GM12801 (cell line): Measurements from ENCODE around the gene RPL29.

Experiments
- TF ChIP-seq, protein P1 (sequence below): IDR thresholded peaks from one replicate; pipeline ENCODE4 v1.5.1; 2011; ENCODE audit warnings: control low read depth; ENCODE audit not compliant: insufficient read length; ENCODE audit errors: extremely low read depth

RPL29 gene

DNA sequence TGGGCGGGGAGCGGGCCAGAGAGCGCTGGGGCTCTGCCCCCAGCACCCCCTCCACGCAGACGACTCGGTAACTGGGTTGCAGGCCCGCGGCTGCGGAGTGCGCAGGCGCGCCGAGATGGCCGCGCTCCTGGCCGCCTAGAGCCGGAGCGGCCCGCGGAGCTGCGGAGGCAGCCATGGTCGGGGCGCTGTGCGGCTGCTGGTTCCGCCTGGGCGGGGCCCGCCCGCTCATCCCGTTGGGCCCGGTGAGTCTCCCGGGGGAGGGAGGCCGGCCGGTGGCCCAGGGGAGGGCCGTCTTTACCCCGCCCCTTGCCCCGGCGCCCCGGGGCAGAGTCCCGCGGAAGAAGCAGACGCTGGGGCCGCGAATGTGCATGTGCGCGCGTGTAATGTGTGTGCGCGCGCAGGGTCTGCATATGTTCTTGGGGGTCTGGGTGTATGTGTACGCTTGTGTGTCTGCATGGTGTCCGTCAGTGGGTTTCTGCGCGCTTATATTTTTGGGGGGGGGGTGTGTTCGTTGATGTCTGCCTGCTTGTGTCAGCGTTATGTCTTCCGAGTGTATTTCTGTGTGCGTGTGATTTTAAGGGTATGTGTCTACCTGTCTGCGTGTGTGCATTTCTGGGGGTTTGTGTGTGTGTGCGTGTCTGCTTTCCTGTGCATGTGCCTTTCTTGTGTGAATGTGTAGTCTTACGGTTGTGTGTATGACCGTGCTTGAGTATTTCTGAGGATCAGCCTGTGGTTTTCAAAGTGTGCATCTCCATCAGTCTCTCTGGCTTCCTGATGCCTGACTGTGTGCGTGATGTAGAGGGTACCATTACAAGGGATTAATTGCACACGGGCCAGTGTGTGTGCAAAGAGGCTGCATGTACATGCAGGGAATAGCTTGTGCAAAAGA, 20.5 kb downstream of the RPL29 start, which contains the start of gene ABHD14A:
ABHD14A (plus strand) TSS at position 102 of the 889 bp plus-strand sequence; CDS start at position 174, 72 bp downstream.
- TF ChIP-seq, protein P1, sequence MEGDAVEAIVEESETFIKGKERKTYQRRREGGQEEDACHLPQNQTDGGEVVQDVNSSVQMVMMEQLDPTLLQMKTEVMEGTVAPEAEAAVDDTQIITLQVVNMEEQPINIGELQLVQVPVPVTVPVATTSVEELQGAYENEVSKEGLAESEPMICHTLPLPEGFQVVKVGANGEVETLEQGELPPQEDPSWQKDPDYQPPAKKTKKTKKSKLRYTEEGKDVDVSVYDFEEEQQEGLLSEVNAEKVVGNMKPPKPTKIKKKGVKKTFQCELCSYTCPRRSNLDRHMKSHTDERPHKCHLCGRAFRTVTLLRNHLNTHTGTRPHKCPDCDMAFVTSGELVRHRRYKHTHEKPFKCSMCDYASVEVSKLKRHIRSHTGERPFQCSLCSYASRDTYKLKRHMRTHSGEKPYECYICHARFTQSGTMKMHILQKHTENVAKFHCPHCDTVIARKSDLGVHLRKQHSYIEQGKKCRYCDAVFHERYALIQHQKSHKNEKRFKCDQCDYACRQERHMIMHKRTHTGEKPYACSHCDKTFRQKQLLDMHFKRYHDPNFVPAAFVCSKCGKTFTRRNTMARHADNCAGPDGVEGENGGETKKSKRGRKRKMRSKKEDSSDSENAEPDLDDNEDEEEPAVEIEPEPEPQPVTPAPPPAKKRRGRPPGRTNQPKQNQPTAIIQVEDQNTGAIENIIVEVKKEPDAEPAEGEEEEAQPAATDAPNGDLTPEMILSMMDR = no peak

DNA sequence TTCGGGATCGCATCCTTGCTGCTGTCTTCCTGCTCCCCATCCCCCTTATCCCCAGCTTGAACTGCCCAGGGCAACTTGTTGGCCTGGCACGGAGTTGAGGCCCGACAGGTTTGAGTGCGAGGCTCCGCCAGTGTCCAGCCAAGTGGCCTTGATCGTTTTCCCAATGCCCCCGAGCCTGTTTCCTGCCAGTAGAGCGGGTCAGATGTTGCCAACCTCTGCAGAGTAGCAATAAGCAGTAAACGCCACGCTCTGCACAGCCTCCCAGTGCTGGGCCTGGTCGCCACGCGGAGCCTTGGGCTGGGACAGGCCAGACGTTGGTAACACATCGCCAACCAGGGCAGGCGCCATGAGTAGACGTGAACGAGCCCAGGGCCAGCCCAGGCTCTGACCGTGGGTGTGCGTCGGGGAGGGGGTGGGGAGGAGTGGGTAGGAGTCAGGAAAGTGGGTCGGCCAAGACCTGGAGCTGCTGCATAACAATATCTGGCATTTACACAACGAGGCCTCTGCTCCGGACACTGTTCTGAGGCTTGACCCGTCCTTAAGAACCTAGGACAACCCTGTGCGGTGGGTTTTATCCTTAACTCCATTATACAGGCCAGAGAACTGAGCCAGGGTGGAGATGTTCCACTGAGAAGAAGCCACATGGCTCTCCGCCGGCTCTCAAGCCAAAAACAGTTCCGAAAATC, 21.3 kb downstream of the RPL29 start:
- TF ChIP-seq, protein P1 = no peak

DNA sequence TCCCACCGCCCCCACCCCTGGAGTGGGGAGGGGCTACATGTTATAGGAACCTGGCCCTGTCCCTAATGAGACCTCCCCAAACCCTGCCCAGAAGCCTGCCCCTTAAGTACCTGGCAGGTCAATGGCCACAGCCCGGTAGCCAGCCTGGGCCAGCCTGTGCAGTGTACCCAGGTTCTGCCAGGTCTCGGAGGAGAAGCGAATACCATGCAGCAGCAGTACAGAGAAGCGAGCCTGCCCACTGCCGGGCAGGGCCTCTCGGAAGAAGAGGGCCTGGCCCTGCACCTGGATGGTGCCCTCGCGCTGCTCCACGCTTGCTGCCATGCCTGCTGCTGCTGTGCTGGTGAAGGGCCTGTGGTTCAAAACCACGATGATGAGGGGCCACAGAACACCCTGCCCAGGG, 24.3 kb downstream of the RPL29 start:
- TF ChIP-seq, protein P1 = no peak

DNA sequence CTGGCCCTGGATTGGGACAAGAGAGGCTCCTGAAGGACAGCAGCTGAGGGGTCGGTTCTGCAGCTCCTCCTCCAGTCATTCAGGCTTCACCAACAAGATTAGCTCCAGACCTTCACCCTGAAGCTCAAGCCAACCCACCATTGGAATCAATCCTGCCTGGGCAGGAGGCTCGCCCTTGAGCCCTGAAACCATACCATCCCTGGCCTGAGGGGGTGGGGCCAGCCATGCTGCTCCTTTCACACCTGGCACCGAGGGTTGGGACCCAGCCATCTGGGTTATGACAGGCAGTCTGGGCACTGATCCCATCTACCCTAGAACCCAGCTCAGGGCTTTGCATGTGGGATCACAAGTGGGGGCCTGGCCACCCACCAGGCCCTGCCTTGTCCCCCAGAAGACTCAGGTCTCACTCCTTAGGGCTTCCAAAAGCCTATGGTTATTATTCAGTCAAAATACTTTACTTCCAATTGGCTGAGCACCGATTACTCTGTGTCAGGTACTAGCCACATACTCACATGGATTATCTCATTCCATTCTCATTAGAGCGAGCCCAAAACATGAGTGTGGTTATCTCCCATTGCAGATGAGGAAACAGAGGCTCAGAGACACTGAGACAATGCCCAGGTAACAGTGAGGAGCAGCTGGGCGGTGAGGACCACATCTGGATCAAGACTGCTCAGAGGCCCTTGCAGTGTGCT, 24.9 kb downstream of the RPL29 start:
- TF ChIP-seq, protein P1 = no peak

DNA sequence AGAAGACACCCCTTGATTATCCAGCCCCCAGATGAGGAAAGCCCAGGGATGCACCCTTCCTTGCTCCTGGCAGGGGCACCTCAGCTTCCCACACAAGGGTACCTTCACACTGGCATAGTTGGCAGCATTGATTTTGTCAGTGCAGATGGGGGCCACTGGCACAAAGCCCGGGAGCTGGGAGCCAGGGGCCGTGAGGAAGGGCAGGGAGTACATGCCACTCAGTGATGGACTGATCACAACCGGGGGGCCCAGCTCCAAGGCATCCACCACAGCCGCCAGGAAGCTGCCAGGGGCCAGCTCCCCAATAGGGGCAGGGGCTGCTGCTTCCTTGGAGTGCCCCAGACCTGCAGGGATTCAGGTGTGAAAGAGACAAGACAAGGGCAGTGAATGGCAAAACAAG, 25.9 kb downstream of the RPL29 start:
- TF ChIP-seq, protein P1 = no peak

DNA sequence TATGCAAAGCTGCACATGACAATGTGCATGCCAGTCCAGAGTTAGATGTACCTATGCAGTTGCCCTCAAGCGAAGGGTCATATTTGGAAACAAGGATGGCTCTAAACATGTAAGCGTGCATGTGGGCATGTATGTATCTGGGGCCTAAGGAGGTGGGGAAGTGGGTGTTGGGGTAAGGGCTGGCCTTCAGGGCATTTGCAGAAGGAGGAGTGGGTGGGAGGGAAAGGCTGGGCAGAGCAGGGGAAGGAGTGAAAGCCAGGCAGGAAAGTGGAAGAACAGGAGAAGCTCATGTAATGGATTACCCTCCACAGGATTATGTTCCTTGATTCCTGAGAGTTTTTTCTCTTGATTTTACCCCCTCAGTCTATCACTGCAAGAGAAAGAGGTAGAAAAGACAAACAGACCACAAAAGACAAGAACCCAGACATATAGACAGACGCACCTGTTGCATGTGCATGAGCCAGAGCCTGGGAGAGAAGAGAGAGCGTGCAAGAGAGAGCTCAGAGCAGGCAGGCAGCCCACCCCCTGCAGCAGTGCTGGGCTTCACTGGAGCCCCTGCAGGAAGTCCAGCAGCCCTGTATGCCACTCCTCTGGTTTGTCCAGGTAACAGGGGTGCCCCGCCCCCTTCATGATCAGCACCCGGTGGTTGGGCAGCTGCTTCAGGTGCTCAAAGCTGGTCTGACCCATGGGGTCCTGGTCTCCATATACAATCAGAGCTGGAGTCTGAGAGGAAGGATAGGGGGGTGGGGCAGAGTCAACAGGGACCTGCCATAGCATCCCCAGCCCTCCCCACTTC, 26.6 kb downstream of the RPL29 start:
- TF ChIP-seq, protein P1 = no peak
